ENCODE data around the gene KRT3. TPM values are rescaled to one million over a fixed set of nuclear protein-coding genes. Genes with fewer than 3 reads are reported as not detected.
"Not testable (repeated sequence)": the region's sequence is repeated elsewhere in the genome, so short reads cannot be mapped to it uniquely, and the experiment has no call there.

Gene KRT3
- total RNA-seq, 1 donor = not detected

DNA sequence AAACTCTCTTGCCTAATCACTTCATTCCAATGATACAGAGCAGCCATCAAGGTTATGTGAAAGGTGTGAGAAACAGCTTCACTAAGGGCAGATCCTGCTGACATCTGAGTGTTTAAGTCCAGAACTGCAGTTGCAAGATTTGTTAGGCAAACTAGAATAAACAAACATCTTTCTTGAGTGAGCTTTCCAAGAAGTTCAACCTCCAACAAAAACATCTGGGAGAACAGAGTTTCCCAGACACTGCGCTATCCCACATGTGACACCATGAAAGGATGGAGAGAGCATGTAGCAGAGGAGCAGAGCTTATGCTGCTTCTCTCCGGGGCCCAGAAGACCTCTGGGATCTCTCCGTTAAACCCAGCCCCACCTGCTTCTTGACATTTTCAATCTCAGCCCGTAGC is 24.4 kb downstream of the KRT3 start:
- H3K4me1 ChIP-seq (ENCODE audit: insufficient read depth, low read length) = no peaks in the 10 kb centered on the region
- H3K4me3 ChIP-seq (ENCODE audit: low read length) = no peak overlapping the region
- H3K9me3 ChIP-seq (ENCODE audit: low read depth, low read length) = no peaks in the 10 kb centered on the region
- no peaks in the 10 kb centered on the region for H3K27me3 ChIP-seq (ENCODE audit: insufficient read depth, low read length)

DNA sequence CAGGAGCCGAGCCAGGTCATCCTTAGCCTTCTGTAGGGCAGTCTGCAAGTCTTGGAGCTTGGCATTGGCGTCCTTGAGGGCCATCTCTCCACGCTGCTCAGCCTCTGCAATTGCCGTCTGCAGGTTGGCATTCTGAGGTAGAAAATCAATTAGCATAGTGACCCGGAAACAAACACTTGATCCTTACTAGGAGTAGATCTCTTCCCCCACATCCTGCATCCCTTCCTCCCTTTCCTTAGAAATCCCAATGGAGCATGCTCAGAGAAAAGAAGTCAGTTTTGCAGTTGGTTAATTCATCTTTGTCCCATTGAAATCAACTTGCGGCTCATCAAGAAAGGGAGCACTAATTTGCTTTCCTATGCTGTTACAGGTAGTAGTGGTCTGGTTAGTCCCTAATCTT is 24.8 kb downstream of the KRT3 start:
- H3K9me3 ChIP-seq (ENCODE audit: low read depth, low read length) = no peaks in the 10 kb centered on the region
- no peaks in the 10 kb centered on the region for H3K27me3 ChIP-seq (ENCODE audit: insufficient read depth, low read length)
- H3K4me1 ChIP-seq (ENCODE audit: insufficient read depth, low read length) = no peaks in the 10 kb centered on the region
- no peak overlapping the region for H3K4me3 ChIP-seq (ENCODE audit: low read length)

DNA sequence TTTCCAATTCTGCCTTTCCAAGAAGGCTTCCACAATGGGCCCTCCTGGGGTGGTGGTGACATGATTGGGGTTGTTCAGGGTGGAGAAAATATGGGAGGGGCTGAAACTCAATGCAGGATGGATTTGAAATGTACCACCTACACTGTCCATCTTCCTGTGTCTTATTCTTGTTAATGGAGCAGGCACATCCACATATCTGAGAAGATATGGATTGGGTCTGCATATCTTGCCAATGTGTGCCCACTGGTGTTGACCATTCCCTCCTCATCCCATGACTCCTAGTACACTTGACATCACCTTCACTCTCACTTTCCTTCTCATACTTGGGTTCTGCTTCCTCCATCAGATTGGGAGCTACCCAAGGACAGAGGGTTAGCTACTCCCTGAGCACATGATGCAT is 26.0 kb downstream of the KRT3 start:
- Histone ChIP-seq H3K27me3 (ENCODE audit: insufficient read depth, low read length) (no peaks in the 10 kb centered on the region), H3K9me3 (ENCODE audit: low read depth, low read length) (no peaks in the 10 kb centered on the region), H3K4me3 (ENCODE audit: low read length) (no peak overlapping the region), H3K4me1 (ENCODE audit: insufficient read depth, low read length) (no peaks in the 10 kb centered on the region)

GRCh38 chr12:52769354-52769753 is 26.6 kb downstream of the KRT3 start:
- Histone ChIP-seq H3K4me3 (ENCODE audit: low read length) (no peak overlapping the region), H3K27me3 (ENCODE audit: insufficient read depth, low read length) (no peaks in the 10 kb centered on the region), H3K9me3 (ENCODE audit: low read depth, low read length) (no peaks in the 10 kb centered on the region), H3K4me1 (ENCODE audit: insufficient read depth, low read length) (no peaks in the 10 kb centered on the region)

- Histone ChIP-seq H3K27me3 (ENCODE audit: insufficient read depth, low read length) (no peaks in the 10 kb centered on the region), H3K4me1 (ENCODE audit: insufficient read depth, low read length) (no peaks in the 10 kb centered on the region), H3K9me3 (ENCODE audit: low read depth, low read length) (no peaks in the 10 kb centered on the region), H3K4me3 (ENCODE audit: low read length) (no peak overlapping the region)
Observed at GRCh38 chr12:52768479-52769200, 27.3 kb downstream of the KRT3 start.

DNA sequence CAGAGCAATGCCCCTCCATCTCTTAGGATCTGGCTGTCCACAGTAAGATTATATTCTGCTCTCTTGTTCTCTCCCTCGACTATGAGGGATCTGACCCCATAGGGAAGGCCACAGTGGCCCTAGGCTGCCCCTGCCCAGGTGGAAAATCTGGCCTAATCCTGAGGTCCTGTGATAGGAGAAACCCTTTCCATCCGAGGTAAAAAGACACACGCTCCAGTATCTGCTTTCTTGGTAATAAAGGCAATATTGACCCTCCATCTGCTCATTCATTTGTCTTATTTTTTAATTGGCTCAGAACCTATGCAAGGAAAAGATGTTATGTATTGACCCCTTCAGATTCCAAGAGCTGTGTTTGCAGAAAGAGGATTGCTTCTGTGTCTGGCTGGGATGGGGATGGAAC is 28.5 kb downstream of the KRT3 start:
- Histone ChIP-seq H3K4me3 (ENCODE audit: low read length) (no peak overlapping the region), H3K27me3 (ENCODE audit: insufficient read depth, low read length) (no peaks in the 10 kb centered on the region), H3K9me3 (ENCODE audit: low read depth, low read length) (no peaks in the 10 kb centered on the region), H3K4me1 (ENCODE audit: insufficient read depth, low read length) (no peaks in the 10 kb centered on the region)

DNA sequence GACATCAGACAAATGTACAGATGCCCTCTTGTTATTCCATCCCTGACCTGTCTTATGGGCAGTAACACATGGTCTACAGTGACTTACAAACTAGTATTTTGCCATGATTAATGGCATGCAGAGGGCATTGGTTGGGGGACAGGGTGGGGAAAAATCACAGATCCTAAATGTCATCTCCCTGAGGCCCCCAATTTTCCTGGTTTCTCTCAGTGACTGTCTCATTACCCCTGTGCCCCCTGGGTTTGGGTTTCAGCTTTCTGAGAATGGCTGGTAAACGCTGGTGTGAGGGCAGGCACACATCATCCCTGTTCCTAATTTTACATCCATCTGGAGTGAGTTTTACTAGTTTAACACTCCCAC is 28.9 kb downstream of the KRT3 start:
- H3K4me3 ChIP-seq (ENCODE audit: low read length) = no peak overlapping the region
- H3K27me3 ChIP-seq (ENCODE audit: insufficient read depth, low read length) = no peaks in the 10 kb centered on the region

GRCh38 chr12:52766351-52767019 is 29.4 kb downstream of the KRT3 start:
- Histone ChIP-seq H3K4me3 (ENCODE audit: low read length) (no peak overlapping the region), H3K9me3 (ENCODE audit: low read depth, low read length) (no peaks in the 10 kb centered on the region), H3K4me1 (ENCODE audit: insufficient read depth, low read length) (no peaks in the 10 kb centered on the region), H3K27me3 (ENCODE audit: insufficient read depth, low read length) (no peaks in the 10 kb centered on the region)

More for the DNA sequence above, 28.9 kb downstream of the KRT3 start:
- no peaks in the 10 kb centered on the region for H3K4me1 ChIP-seq (ENCODE audit: insufficient read depth, low read length)
- H3K9me3 ChIP-seq (ENCODE audit: low read depth, low read length) = no peaks in the 10 kb centered on the region

DNA sequence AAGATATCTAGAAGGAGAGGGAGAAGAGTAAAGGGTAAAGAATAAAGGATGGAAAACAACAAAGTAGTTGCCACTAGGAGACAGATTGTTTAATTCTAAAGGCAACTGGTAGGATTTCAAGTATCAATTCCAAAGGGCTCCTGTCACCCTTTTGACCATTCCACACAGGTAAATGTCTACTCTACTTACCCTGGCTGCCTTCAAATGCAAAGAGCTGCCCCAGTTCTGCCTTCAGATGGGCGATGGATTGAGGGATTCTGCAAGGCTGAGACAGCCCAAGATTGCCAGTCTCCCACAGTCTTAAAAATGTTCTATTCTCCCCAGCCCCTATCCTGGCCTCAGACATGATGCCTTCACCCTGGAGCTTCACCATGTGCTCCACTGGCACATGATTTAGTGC is 30.2 kb downstream of the KRT3 start:
- Histone ChIP-seq H3K4me3 (ENCODE audit: low read length) (no peak overlapping the region), H3K9me3 (ENCODE audit: low read depth, low read length) (no peaks in the 10 kb centered on the region), H3K27me3 (ENCODE audit: insufficient read depth, low read length) (no peaks in the 10 kb centered on the region), H3K4me1 (ENCODE audit: insufficient read depth, low read length) (no peaks in the 10 kb centered on the region)

DNA sequence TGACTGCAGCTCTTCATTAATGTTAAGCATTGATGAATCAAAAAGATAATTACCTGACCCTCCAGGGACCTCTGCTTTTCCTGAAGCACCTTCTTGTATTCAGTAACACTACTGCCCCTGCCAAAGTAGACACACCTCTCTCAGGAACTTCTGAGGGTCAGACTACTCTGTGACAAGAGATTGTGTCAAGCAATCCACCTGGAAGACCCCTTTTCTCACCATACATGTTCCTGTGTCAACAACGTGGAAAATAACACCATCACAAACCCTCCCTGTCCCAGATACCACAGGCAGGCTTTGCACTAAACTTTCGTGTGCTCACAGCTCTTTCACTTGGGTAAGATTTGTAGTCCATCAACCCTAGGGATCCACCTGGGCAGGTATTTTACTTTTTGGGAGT is 31.9 kb downstream of the KRT3 start:
- H3K4me3 ChIP-seq (ENCODE audit: low read length) = no peak overlapping the region
- H3K9me3 ChIP-seq (ENCODE audit: low read depth, low read length) = no peaks in the 10 kb centered on the region

DNA sequence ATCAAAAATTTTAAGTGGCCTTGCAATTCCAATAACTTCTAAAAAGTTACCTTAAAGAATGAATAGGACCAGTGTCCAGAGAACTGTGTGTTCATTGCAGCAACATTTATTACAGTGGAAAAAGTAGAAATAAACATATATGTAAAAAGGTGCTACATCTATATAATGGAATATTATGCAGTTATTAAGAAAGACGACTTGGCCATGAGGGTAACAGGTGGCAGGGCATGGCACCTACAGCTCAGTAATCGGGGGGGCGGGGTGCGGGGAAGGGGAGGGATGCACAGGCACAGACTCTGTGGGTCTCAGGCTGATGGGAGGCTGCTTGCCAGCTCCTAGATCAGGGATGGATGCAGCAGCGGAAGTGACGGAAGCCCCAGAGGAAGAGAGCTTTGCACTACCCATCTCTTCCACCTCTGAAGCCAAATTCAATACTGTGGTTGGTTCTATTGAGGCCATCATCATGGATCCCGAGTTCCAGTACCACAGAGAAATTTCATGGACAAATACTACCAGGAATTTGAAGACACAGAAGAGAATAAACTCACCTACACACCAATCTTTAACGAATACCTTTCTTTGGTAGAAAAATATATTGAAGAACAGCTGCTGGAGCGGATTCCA is 32.8 kb downstream of the KRT3 start:
- no peaks in the 10 kb centered on the region for H3K27me3 ChIP-seq (ENCODE audit: insufficient read depth, low read length)
- H3K4me1 ChIP-seq (ENCODE audit: insufficient read depth, low read length) = no peaks in the 10 kb centered on the region
- no peak overlapping the region for H3K4me3 ChIP-seq (ENCODE audit: low read length)
- no peaks in the 10 kb centered on the region for H3K9me3 ChIP-seq (ENCODE audit: low read depth, low read length)

More for the DNA sequence above, 31.9 kb downstream of the KRT3 start:
- H3K4me1 ChIP-seq (ENCODE audit: insufficient read depth, low read length) = no peaks in the 10 kb centered on the region
- no peaks in the 10 kb centered on the region for H3K27me3 ChIP-seq (ENCODE audit: insufficient read depth, low read length)

DNA sequence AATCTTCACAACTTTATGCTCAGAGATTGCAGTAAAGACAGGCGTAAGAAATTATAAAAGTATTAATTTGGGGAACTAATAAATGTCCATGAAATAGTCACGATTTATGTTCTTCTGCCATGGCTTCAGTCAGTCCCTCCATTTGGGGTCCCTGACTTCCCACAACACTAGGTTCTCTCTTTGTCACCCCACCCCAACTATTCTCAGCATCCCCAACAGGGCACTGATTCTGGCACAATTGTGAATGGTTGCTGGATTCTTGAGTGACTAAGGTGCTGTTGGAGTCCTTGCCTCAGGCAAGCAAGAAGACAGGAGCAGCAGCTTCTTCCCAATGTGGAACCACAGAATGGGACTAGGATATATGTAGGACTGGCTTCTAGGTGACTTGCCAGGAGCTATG is 34.1 kb downstream of the KRT3 start:
- Histone ChIP-seq H3K4me3 (ENCODE audit: low read length) (no peak overlapping the region), H3K4me1 (ENCODE audit: insufficient read depth, low read length) (no peaks in the 10 kb centered on the region), H3K9me3 (ENCODE audit: low read depth, low read length) (no peaks in the 10 kb centered on the region), H3K27me3 (ENCODE audit: insufficient read depth, low read length) (no peaks in the 10 kb centered on the region)

DNA sequence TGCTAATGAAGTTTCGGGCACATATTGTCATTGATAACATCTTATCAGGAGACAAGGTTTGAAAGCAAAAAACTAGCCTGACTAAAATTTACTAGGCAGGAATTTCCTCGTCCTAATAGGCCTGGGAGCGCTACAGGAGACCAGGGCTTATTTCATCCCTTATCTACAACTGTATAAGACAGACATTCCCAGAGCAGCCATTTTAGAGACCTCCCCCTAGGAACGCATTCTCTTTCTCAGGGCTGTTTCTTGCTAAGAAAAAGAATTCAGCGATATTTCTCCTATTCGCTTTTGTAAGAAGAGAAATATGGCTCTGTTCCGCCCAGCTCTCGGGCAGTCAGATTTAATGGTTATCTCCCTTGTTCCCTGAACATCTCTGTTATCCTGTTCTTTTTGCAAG is 34.7 kb downstream of the KRT3 start:
- not testable (repeated sequence) for H3K4me1 ChIP-seq (ENCODE audit: insufficient read depth, low read length); H3K9me3 ChIP-seq (ENCODE audit: low read depth, low read length); H3K4me3 ChIP-seq (ENCODE audit: low read length); H3K27me3 ChIP-seq (ENCODE audit: insufficient read depth, low read length)

DNA sequence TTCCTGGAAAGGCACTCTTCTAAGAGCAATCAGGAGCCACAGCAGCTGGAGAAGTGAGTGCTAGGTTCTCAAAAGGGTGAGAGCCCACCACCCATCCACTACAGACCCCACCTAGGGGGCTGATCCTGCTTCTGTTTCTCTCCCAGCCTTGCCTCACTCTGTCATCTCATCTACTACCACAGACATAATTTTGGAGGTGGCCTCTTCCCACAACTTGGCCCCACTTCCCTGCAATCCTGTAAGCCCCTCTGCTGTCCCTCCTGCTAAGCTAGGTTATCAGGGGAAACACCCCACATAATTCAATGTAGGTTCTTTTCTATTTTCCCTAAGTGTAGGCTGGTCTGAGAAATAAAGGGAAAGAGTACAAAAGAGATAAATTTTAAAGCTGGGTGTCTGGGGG is 35.3 kb downstream of the KRT3 start:
- Histone ChIP-seq H3K4me1 (ENCODE audit: insufficient read depth, low read length) (no peaks in the 10 kb centered on the region), H3K4me3 (ENCODE audit: low read length) (no peak overlapping the region), H3K27me3 (ENCODE audit: insufficient read depth, low read length) (no peaks in the 10 kb centered on the region), H3K9me3 (ENCODE audit: low read depth, low read length) (no peaks in the 10 kb centered on the region)

DNA sequence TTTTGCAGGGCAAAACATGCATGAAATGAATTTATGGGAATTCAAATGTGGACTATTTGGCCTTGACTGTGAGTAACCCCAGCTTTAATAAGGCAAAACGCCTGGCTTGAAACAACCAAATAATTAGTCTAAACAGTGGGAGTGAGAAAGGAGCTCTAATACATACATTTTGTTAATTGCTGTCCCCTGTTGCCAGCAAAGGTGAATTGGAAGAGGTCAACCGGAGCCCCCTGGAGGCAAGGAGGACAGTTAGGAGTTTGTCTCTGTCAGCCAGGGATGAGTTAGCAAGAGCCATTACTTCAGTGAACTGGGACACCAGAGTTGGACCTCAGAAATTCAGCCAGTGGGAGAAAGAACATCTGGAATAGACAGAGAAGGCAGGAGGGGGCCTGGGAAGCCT is 36.2 kb downstream of the KRT3 start:
- no peaks in the 10 kb centered on the region for H3K27me3 ChIP-seq (ENCODE audit: insufficient read depth, low read length)
- no peaks in the 10 kb centered on the region for H3K4me1 ChIP-seq (ENCODE audit: insufficient read depth, low read length)
- no peak overlapping the region for H3K4me3 ChIP-seq (ENCODE audit: low read length)
- H3K9me3 ChIP-seq (ENCODE audit: low read depth, low read length) = no peaks in the 10 kb centered on the region

DNA sequence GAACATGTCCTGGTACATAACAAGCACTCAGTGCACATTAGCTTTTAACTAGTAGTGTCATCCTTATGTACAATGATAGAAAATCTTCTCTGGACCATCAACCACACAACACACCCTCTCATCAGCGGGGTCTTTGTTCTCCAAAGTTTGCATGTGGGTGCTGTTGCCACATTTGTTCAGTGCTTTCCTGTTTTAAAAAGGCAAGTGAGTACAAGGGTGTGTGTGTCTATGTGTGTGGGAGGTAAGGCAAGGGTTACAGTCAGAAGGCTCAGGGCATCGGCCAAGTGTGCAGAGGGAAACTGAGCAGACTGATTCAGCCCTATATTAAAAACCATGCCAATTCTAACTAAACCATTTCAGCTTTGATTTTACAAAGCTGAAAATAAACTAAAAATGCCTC is 36.7 kb downstream of the KRT3 start:
- H3K4me1 ChIP-seq (ENCODE audit: insufficient read depth, low read length) = no peaks in the 10 kb centered on the region
- H3K4me3 ChIP-seq (ENCODE audit: low read length) = no peak overlapping the region
- H3K9me3 ChIP-seq (ENCODE audit: low read depth, low read length) = no peaks in the 10 kb centered on the region
- no peaks in the 10 kb centered on the region for H3K27me3 ChIP-seq (ENCODE audit: insufficient read depth, low read length)

Data from mononuclear cell (primary cell).